Stimulated activated CD8-positive, alpha-beta memory T cell treated with anti-CD3 and anti-CD28 coated beads, Interleukin-15, amount 100 ng/mL, for 48 hours (primary cell): Measurements from ENCODE around the gene BCAM.
A peak's percentile ranks its signal among the peaks of the same experiment; 100 is the strongest.
"Not testable (repeated sequence)": the region's sequence is repeated elsewhere in the genome, so short reads cannot be mapped to it uniquely, and the experiment has no call there.

Experiments
- DNase-seq, 2 donors: peaks; one replicate each; pipeline ENCODE4 v3.0.0-alpha.2; 2020; ENCODE audit warnings: low read depth in 2 of 2

Gene BCAM, protein sequence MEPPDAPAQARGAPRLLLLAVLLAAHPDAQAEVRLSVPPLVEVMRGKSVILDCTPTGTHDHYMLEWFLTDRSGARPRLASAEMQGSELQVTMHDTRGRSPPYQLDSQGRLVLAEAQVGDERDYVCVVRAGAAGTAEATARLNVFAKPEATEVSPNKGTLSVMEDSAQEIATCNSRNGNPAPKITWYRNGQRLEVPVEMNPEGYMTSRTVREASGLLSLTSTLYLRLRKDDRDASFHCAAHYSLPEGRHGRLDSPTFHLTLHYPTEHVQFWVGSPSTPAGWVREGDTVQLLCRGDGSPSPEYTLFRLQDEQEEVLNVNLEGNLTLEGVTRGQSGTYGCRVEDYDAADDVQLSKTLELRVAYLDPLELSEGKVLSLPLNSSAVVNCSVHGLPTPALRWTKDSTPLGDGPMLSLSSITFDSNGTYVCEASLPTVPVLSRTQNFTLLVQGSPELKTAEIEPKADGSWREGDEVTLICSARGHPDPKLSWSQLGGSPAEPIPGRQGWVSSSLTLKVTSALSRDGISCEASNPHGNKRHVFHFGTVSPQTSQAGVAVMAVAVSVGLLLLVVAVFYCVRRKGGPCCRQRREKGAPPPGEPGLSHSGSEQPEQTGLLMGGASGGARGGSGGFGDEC

DNA sequence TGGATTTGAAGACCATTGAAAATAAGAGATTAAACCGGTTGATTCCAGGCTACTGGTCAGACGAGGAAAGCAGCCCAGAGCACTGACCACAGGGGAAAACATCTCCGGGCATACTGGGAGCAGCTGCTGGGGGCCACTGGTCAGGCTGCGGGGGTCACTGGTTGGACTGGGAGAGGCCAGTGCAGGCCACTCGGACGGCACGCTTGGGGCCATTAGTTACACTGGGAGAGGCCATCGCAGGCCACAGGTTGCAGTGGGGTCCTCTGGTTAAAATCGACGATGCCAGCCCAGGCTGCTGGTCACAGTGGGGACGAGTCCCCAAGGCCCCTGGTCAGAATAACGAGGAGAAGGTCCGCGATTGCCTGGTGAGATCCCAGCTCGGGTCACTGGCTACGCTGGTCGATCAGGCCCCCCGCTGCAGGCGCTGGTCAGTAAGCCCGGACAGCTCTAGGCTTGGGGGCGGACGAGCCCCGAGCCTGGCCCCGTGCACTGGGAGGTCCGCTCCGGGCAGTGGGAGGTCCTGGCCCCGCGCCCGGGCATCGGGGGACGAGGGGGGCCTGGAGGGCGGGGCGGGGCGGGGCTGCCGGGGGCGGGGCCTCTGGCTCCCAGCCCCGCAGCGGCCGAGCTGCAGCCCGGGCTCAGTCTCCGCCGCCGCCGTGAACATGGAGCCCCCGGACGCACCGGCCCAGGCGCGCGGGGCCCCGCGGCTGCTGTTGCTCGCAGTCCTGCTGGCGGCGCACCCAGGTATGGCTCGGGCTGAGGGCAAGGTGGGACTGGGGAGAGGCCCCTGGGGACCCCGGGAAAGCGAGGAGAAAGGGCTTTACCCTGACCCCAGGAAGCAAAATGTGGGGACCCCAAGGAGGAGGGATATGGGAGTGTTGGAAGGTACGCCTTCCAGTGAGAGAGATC, at the start of gene BCAM:
Gene BCAM, plus strand, starts transcription at position 641 of the 909 bp plus-strand sequence. Its CDS starts 22 bp downstream, at position 663.
- no peak for DNase-seq

DNA sequence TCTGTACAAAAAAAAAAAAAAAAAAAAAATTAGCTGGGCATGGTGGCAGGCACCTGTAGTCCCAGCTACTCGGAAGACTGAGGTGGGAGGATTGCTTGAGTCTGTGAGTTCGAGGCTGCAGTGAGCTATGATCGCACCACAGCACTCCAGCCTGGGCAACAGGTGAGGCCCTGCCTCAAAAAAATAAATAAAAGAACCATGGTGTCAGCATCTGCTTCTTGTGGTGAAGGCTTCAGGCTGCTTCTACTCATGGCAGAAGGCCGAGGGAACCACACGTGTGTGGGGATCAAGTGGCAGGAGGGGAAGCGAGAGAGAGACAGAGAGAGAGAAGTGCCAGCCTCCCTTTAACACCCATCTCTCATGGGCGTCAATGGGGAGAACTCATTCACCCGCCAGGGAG, 46.9 kb upstream of the BCAM start:
- no peak for DNase-seq

- DNase-seq: no peak
Observed at GRCh38 chr19:44765033-44765948, 43.6 kb upstream of the BCAM start.

GRCh38 chr19:44765949-44766335, 43.0 kb upstream of the BCAM start:
- no peak for DNase-seq

DNA sequence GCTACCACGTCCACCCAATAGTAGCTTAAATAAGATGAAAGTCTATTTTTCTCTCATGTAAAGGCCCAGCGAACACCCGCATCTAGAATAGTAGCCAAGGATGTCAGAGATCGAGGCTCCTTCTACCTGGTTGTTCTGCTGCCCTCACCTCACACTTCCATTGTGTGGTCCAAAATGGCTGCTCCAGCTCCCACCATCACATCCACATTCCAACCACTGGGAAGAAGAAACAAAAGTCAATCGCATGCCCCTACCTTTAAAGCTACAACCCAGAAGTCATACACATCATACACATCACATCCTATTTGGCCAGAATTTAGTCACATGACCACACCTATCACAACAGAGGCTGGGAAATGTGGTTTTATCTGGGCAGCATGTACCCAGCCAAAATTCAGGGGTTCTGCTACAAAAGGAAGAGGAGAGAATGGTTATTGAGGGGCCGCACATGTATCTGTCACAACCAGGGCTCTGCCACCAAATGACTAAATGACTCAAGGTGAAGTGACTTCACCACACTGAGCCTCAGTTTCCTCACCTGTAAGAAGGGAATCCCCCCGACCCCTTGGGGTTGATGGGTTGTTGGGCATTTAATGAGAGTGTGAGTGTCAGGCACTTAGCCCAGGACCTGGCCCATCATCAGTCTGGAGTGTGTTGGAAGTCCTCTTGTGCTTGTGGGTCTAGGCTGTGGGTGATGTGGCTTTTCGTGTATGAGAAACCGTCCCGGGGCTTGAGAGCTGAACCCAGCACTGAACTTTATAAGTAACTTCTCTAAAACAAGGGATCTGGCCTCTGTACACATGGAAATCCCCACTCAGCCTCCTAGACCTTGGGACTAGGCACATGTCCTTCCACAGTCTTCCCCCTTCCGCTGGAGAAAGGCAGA, 41.4 kb upstream of the BCAM start:
- no peak for DNase-seq

GRCh38 chr19:44770550-44771257, 38.2 kb upstream of the BCAM start:
- DNase-seq: peak; percentile 90 to 94

GRCh38 chr19:44772144-44772543, 36.8 kb upstream of the BCAM start:
- not testable (repeated sequence) for DNase-seq

GRCh38 chr19:44772959-44773358, 35.9 kb upstream of the BCAM start:
- DNase-seq: no peak

GRCh38 chr19:44775676-44776240, 33.1 kb upstream of the BCAM start:
- no peak for DNase-seq

DNA sequence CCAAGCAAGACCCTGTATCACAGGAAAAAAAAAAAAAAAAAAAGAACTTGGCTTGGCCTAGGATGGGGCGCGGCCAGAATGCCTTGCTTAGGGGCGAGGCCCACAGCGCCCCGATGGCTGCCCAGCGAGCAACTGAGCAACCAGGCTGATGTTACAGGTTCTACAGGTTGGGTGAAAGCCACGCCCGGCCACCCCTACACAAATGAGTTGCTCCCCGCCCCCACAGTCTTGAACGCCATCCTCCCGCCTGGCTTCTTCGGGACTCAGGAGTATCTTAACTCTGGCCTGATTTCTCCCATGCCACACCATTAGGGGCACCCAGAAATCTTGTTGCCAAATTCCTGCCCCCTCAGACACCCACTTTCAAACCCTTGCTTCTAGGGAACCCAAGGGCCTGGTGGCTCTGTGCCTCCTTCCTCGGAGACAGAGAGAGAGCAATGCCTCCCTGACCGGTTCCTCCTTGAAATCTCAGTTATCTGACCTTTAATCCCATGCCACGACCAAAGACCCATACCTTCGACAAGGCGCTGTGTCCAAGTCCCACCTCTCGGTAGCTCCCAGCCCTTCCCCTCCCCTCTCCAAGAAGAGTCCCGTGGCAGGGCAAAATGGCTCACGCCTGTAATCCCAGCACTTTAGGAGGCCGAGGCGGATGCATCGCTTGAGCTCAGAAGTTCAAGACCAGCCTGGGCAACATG, 32.4 kb upstream of the BCAM start:
- no peak for DNase-seq

- no peak for DNase-seq
Observed at GRCh38 chr19:44777715-44778347, 31.1 kb upstream of the BCAM start, which contains the start of gene CBLC. TSS of gene CBLC (plus strand) at chr19:44777890. CDS start at chr19:44777932, 42 bp downstream.

DNA sequence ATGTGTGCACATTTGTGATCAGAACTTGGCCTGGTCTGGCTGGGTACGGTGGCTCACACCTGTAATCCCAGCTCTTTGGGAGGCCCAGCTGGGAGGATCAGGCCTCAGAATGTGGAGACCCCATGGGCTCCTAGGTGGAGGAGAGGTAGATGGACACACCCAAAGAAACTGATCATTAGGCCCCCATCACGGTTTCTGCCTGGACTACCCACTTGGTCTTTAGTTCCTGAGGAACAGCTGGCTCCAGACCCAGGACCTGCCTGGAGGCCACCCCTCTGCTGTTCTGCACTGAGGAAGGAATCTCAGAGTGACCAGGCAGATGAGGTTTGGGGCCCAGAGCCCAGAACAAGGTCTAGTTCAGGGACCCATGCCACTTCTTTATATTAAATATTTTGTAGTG, 29.8 kb upstream of the BCAM start:
- no peak for DNase-seq

DNA sequence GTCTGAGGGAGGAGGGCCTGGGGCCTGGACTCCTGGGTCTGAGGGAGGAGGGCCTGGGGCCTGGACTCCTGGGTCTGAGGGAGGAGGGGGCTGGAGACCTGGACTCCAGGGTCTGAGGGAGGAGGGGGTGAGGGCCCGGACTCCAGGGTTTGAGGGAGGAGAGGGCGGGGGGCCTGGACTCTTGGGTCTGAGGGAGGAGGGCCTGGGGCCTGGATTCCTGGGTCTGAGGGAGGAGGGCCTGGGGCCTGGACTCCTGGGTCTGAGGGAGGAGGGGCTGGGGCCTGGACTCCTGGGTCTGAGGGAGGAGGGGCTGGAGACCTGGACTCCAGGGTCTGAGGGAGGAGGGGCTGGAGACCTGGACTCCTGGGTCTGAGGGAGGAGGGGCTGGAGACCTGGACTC, 27.2 kb upstream of the BCAM start:
- DNase-seq: not testable (repeated sequence)

DNA sequence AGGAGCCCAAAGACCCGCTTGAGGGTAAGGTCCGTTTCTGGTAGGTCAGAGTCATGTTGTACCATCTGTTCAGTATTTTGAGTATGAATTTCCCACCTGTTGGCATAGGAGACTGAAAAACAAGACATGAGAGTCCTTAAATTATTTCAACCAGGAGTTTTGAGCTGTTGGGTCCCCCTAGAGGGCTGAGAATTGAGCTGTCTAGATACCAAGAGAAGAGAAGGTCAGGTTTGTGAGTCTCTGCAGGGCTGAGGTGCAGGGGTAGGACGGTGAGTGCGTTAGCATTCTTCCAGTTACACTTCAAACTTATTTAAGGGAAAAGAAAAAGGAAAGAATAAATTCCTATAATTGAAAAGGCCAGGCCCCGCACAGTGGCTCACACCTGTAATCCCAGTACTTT, 26.2 kb upstream of the BCAM start:
- no peak for DNase-seq

- DNase-seq: no peak
Observed at GRCh38 chr19:44783545-44783944, 25.4 kb upstream of the BCAM start.

DNA sequence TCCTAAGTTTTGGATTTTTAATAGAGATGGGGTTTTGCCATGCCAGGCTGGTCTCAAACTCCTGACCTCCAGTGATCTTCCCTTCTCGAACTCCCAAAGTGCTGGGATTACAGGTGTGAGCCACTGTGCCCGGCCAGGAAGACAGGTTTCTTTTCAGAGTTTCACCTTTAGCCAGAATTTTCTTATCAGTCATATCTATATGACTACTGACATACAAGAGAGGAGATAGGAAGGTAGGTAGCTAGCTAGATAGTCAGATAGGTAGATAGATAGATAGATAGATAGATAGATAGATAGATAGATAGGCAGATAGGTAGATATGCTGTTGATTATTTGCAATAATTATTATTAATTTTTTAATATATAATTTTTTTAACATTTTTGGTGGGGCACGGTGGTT, 23.6 kb upstream of the BCAM start:
- DNase-seq: no peak

GRCh38 chr19:44785993-44786392, 22.9 kb upstream of the BCAM start:
- DNase-seq: no peak

- DNase-seq: no peak
Observed at GRCh38 chr19:44788971-44789370, 19.9 kb upstream of the BCAM start.
